ENCODE results near the gene PLCG1.

The PLCG1 gene

DNA sequence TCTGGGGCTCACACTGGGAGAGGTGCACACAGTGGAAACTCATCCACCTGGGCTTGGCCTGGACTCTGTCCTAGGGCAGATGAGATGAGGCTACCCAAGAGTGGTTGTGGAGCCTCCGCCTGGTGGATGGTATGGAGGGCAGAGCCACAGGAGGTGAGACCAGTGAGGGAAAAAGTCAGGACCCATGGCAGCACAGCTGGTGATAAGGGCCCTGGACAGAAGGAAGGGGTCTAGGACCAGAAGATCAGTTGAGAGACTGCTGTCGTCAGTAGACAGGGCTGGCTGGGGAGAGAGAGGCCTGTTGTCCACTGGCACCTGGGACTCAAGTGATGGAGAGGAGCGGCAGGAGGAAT, 29.8 kb downstream of the PLCG1 start:
- no peak for DNase-seq (ENCODE audit: low spot score)

DNA sequence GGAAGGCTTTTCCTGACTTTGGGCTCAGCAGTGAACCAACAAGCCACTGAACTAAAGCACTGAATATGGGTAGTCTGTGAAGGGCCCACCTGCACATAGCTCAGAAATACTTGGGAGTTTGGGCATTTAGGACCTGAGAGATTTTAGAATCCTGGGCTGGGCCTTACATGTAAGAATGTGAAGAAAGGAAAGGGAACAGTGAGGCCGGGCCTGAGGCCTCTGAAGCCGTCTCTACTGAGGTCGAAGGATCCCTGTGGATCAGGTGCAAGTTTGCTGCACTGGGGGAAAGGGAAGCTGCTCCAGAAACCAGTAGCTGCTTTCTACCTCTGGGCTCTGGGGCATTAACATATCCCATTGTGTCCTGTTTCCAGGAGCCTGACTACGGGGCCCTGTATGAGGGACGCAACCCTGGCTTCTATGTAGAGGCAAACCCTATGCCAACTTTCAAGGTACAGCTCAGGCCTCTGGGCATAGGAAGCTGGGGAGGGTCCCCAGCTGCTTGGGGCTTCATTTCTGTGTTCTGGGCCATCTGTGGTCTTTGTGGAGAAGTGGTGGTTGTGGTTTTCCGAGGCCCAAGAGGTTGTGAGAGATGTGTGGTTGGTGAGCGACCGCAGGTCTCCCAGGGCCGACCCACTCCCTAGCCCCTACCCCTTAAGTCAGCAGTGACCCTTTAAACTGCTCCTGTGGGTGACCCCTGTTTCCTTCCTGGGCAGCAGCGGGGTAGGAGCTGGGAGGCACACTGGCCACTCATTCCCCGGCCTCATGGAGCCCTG, 30.3 kb downstream of the PLCG1 start:
- no peak for DNase-seq (ENCODE audit: low spot score)

DNA sequence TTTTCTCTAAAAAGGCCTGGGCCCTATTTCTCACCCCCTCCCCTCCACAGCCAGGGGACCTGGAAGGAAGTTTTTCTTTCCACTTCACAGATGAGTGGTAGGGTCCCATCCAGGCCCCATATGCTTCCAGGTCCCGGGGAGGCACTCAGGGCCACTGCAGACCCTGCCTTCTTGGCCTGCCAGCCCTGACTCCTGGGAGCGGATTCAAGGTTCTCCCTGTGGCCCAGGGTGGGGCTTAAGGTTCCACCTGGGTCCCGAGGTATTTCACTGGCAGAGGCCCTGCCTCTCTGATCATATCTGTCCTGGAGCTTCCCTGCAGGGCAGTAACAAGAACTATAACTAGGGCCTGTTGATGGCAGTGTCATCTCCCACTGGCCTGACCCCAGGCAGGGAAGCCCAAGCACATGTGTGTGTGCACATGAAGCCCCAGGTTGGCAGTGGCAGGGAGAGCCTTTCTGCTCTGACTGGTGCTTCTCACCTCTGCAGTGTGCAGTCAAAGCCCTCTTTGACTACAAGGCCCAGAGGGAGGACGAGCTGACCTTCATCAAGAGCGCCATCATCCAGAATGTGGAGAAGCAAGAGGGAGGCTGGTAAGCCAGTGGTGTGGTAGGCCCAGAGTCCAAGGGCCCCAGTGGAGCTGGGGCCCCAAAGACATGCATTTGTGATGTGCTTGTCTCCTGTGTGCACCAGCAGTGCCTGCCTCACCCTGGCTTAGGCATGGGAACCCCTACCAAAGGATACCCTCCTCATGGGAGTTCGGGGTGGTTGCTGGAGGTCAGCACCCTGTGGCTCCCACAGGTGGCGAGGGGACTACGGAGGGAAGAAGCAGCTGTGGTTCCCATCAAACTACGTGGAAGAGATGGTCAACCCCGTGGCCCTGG, 31.2 kb downstream of the PLCG1 start:
- DNase-seq (ENCODE audit: low spot score): no peak

DNA sequence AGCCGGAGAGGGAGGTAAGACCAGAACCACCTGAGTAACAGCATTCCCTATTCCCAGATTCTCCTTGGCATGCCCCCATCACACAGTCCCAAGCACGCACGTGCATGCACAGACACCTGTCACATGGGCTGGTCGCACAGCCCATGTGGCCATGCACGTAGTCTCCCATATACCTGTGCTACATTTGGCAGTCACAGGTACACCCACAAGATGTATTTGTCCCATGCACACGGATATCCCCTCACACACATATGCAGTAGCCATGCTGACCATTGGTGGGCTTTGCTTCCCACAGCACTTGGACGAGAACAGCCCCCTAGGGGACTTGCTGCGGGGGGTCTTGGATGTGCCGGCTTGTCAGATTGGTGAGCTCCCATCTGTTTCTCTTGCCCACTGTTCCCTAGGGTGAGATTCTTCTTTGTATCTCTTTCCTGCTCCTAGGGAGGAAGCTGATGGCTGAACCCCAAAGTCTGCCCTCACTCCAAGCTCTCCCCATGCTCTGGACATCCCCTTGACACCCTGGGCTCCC, 31.9 kb downstream of the PLCG1 start:
- no peak for DNase-seq (ENCODE audit: low spot score)

DNA sequence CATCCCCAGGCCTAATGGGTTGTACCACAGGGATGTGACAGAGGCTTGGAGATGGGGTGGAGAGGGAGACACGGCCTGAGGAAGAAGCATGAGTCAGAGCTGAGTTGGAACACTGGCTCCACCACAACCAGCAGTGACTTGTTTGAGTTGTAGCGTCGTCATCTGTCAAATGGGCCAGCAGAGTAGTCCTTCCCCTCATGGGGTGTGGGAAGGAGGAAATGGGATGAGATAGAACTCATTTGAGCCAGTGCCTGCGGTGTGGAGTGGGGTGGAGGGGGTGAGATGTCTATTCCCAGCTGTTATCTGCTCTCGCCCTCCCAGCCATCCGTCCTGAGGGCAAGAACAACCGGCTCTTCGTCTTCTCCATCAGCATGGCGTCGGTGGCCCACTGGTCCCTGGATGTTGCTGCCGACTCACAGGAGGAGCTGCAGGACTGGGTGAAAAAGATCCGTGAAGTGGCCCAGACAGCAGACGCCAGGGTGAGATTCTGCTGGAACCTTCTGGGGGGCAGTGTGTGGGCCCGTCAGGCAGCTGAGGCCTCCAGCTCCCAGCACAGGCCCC, 32.5 kb downstream of the PLCG1 start:
- no peak for DNase-seq (ENCODE audit: low spot score)

DNA sequence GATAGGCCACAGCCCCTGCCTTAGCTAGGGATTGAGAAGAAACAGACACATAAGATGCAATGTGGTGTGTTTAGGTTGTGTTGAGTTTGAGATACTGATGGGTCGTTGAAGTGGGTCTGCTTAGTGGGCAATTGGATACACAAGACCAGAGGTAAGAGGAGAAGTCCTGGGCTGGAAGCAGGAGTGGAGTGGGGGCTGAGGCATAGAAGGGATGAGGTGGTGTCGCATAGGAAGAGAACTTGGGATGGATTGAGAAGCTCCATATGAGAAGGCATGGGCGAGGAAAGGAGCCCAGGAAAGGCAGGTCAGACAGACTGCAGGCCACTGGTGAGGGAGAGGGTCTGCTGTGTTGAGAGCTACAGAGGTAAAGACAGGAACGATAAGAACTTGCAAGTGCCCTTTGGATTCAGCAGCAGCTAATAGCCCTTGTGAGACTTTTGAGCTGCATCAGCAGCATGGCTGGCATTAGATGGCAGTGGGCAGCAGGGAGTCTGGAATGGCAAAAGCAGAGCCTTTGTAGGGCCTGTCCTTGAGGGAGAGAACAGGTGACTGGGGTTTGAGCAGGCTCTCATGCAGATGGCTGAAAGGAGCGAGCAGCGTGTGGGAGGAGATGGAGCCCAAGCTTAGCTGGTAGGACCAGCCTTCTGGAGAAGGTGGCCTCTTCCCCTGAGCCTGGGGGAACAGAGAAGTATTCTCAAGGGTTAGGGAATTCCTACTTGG, 33.2 kb downstream of the PLCG1 start:
- DNase-seq (ENCODE audit: low spot score): no peak

DNA sequence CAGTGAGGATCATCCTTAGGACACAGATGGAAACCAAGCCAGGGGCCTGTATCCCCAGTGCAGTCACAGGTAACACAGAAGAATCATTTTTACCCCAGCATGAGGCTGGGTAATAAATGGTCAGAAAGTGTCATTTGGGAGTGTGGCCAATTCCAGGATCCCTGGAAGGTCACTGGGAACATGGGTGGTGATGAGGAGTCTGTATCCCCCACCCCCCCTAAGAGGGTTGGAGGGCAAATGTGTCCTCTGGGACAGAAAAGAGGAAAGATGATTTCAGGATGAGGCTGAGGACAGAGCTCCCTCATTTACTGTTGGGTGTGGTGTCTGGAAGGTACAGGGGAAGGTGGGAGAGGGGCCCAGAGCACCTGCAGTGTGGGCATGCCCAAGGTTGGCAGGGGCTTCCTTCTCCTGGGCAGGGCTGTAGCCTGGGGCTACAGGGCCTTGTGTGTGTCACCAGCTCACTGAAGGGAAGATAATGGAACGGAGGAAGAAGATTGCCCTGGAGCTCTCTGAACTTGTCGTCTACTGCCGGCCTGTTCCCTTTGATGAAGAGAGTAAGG, 34.5 kb downstream of the PLCG1 start:
- no peak for DNase-seq (ENCODE audit: low spot score)

DNA sequence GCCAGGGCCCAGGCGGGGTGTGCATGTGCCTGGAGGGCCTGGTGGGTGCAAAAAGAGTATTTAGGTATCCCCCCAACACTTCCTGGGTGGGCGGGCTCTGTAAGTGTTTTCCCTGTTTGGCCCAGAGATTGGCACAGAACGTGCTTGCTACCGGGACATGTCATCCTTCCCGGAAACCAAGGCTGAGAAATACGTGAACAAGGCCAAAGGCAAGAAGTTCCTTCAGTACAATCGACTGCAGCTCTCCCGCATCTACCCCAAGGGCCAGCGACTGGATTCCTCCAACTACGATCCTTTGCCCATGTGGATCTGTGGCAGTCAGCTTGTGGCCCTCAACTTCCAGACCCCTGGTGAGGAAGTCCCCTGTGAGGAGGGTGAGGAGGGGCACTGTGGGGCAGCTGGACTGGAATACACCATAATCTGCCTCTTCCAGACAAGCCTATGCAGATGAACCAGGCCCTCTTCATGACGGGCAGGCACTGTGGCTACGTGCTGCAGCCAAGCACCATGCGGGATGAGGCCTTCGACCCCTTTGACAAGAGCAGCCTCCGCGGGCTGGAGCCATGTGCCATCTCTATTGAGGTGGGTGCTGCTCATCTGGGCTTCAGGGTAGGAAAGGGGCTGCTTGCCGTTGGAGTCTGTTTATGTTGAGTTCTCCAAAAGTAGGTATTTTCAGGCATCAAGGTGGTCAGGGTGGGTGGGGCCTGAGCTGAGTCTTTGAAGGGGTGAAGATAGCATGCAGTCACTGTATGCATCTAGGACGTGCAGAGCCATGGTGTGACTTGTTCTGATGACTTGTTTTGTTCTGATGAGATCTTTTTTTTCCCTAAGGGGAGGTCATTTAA, 35.2 kb downstream of the PLCG1 start:
- no peak for DNase-seq (ENCODE audit: low spot score)

DNA sequence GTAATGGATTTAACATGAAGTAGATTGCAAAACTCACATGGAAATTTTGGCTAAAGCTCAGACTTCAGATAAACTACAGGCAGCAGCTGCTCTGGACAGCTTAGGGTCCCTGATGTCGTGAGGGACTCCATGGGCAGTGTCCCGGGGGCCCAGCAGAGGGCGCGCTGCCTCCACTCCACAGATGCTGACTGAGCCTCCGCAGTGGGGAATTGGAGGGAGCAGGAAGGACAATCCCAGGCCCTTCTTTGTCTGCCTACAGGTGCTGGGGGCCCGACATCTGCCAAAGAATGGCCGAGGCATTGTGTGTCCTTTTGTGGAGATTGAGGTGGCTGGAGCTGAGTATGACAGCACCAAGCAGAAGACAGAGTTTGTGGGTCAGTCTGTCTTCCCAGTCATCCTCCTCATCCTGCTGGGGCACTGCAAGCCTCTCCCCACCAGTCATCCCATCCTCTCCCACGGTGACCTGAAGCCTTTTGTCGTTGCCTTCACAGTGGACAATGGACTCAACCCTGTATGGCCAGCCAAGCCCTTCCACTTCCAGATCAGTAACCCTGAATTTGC, 35.9 kb downstream of the PLCG1 start:
- peak; percentile 79 for DNase-seq (ENCODE audit: low spot score)

DNA sequence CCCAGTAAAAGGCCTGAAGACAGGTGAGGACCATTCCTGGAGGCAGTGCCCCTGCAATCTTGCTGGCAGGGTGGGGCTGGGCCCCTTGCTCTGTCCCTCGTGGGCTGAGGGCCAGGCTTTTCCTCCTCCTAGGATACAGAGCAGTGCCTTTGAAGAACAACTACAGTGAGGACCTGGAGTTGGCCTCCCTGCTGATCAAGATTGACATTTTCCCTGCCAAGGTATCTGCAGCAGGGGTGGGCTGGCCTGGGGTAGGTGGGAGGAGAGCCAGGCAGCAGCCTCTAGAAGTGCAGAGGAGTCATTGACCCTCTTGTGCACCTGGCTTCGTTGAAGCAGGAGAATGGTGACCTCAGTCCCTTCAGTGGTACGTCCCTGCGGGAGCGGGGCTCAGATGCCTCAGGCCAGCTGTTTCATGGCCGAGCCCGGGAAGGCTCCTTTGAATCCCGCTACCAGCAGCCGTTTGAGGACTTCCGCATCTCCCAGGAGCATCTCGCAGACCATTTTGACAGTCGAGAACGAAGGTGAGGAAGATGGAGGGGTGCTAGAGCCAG, 36.5 kb downstream of the PLCG1 start:
- DNase-seq (ENCODE audit: low spot score): no peak

DNA sequence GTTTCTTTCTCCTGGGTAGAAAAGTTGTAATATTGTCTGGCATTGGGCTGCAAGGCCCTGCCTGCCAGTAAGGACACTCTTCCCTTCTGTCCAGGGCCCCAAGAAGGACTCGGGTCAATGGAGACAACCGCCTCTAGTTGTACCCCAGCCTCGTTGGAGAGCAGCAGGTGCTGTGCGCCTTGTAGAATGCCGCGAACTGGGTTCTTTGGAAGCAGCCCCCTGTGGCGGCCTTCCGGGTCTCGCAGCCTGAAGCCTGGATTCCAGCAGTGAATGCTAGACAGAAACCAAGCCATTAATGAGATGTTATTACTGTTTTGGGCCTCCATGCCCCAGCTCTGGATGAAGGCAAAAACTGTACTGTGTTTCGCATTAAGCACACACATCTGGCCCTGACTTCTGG, 37.0 kb downstream of the PLCG1 start:
- no peak for DNase-seq (ENCODE audit: low spot score)

DNA sequence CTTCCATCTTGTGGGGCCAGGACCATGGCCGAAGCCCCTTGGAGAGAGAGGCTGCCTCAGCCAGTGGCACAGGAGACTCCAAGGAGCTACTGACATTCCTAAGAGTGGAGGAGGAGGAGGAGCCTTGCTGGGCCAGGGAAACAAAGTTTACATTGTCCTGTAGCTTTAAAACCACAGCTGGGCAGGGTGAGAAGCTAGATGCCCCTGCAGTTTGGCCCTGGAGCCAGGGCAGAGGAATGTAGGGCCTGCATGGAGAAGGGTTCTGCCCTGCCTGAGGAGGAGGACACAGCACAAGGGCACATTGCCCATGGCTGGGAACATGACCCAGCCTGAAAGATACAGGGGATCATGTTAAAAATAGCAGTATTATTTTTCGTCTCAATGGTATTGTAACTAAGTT, 37.4 kb downstream of the PLCG1 start:
- DNase-seq (ENCODE audit: low spot score): no peak

DNA sequence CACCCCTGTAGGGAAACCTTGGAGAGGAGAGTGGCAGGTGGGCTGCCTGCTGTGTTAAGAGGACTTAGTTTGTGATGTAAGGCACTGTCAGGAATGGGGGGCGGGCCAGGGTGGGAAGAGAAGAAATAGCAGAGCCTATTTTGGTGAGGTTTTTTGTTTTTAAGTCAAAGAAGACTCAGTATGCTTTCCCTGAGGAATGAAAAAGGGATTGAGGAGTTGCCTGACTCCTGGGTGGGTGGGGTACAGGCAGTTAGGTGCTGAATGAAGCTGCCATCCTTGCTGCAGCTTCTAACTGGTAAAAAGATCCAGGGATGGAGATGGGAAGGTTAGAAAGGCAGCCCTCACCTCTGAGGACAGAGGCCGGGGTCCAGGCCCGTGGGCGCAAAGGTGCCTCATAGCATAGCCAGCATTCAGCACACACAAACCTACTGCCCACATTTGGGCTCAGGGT, 37.9 kb downstream of the PLCG1 start:
- no peak for DNase-seq (ENCODE audit: low spot score)

DNA sequence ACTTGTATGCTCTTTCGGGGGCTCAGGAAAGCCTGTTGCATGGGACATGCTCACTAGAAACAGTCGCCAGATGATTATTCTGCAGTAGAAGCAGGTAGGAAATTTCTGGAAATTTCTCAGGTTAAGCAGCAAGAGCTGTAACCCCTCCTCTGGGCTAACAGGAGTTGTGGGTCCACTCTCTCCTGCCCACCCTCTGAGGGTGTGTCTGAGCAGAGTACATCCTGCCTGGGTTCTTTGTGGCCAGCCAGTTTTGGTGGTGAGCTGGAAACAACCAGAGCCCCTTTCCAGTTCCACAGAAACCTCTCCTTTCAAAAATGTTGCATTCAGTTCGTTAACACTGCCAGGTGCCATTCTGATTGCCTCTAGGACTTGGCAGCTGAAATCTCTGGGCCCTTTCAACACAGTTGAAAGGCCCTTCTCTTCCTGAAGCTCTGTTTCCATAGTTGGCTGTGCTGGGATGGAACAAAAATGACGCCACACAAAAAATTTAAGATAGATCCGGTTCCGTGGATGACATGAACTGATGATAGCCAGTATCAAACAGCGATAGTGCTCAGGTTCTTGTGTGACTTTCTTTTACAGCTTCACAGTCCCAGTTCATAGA, 38.5 kb downstream of the PLCG1 start:
- DNase-seq (ENCODE audit: low spot score): no peak

DNA sequence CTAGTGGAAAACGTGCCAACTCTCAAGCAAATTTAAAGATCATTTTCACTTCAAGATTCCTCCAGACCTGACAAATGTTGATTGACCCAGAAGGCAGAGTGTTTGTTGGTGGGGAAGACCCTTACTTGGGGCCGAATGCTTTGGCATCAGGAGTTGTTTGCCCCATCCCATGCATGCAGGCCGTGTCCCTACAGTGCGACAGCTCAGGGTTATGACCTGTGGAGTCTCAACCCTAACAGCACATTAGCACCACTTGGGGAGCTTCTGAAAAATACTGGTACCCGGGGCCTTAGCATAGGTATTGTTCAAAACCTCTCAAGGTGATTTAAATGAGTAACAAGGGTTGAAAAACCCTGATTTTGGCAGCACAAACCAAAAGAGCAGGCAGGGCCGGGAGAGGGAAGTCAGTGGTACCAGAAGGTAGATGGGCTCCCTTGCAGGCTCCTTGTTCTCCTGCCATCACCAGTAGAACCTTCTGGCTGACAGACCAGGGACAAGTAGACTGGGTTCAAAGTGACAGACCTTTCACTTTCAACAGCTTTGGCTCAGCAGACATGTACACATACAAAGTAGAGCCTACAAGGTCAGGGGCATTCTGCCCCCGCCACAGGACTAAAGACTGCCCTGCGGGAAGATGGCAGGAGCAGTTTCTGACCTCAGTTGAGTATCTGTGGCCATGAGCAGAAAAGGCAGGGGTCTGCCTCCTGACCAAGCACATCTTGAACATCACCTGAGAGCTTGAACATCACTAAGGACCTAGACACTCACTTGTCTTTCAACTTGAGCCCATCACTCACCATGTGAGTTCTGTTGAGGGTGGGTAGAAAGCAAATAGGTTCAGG, 39.6 kb downstream of the PLCG1 start:
- no peak for DNase-seq (ENCODE audit: low spot score)

DNA sequence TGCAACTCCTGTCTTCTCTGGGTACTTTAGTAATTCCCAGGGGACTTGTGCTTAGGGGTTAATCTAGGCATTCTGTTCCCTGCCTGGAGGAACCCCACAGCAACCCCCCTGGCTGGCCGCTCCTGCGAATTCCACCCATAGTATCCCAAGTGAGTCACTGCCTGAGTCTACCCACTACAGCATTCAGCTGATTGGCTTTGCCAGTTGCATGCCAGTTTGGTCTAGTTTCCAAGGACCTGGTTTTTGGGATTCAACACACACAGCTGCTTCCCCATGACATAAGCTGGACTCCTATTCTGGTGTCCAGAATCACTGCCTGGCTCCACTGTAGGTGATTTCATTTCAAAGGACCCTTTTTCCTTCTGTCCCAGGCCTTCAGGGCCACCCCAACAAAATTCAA, 40.3 kb downstream of the PLCG1 start:
- peak; percentile 81 for DNase-seq (ENCODE audit: low spot score)

DNA sequence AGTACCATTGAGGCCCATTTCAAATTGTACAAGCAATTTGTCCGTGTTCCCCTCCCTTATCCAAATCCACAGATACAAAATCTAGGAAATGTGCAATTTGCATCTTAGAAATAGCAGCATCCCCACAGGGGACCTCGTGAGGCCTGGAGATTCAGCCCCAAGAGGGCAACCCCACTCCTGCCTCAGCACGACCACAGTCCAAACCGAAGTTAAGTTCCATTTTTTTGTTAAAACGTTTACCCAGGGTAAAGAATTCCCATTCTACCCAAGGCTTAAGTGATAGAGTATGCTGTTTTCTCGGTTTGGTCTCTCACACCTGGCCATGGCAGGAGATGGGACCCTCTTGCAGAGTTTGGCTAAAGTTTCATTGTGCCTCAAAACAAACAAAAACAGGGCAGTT, 41.2 kb downstream of the PLCG1 start:
- DNase-seq (ENCODE audit: low spot score): no peak

DNA sequence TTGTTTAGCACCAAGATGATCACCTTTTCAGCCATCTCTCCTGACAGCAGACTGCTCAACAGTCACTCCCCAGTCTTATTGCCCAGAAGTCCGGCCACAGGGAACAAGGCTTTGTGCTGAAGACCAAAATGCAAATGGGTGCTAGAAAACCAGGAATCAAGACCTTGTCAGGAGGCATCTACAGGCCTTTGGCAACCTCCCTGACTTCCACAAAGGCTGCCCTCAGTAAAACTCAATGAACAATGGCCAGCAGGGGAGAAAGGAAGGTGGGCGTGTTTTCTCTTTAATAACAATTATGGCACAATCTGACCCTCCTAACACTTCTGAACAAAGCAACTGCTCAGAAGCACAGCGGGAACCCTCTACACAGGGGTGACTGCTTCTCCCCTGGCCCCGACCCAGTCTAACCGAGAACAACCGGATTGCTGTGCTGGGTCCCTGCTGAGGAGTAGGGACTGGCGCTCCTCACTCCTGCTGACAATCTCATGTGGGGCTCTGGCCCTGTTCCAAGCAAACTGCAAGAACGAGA, 41.6 kb downstream of the PLCG1 start:
- no peak for DNase-seq (ENCODE audit: low spot score)

DNA sequence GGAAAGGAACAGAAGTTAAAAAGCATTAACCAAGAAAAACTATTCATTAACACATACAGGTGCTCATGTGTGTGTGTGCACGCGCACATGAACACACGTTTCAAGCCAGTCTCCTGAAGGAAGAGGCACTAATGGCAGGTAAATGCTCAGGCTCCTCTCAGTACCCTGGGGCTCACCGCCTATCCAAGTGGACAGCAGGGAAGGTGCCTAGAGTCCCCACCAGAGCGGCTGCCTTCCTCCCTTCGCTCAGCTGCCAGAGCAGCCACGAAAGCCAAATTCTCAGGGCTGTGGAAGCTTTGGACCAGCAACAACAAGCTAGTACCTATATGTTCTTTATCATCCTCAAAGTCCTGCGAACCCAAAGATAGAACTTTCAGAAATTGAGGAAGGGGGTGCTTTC, 42.6 kb downstream of the PLCG1 start:
- no peak for DNase-seq (ENCODE audit: low spot score)
